ENCODE results near the gene SLC8A3. TPM values are rescaled to one million over a fixed set of nuclear protein-coding genes. Genes with fewer than 3 reads are reported as not detected.

Gene SLC8A3
- total RNA-seq, 1 donor from 2014 or later = 0.08 TPM

GRCh38 chr14:70023871-70024270, 164.9 kb downstream of the SLC8A3 start:
- Histone ChIP-seq H3K27me3 (ENCODE audit: control insufficient read depth, insufficient read depth, low read length) (no peaks in the 10 kb centered on the region), H3K4me3 (ENCODE audit: low read depth, low read length) (no peak overlapping the region), H3K36me3 (ENCODE audit: control insufficient read depth, insufficient read depth, low read length) (no peaks in the 10 kb centered on the region)
- no peak for TF ChIP-seq CTCF (IDR thresholded peaks at IDR 0.05; ENCODE audit: insufficient read depth, low read length, poor library complexity, severe bottlenecking)
- DNase-seq (ENCODE audit: low read depth) = no peak

- no peak for TF ChIP-seq CTCF (IDR thresholded peaks at IDR 0.05; ENCODE audit: insufficient read depth, low read length, poor library complexity, severe bottlenecking)
- no peaks in the 10 kb centered on the region for H3K36me3 ChIP-seq (ENCODE audit: control insufficient read depth, insufficient read depth, low read length)
- H3K4me3 ChIP-seq (ENCODE audit: low read depth, low read length) = no peak overlapping the region
- no peak for DNase-seq (ENCODE audit: low read depth)
- no peaks in the 10 kb centered on the region for H3K27me3 ChIP-seq (ENCODE audit: control insufficient read depth, insufficient read depth, low read length)
Measured at GRCh38 chr14:70022771-70023445, 165.8 kb downstream of the SLC8A3 start.

GRCh38 chr14:70021548-70022220, 167.1 kb downstream of the SLC8A3 start:
- H3K36me3 ChIP-seq (ENCODE audit: control insufficient read depth, insufficient read depth, low read length) = no peaks in the 10 kb centered on the region
- no peak overlapping the region for H3K4me3 ChIP-seq (ENCODE audit: low read depth, low read length)
- H3K27me3 ChIP-seq (ENCODE audit: control insufficient read depth, insufficient read depth, low read length) = no peaks in the 10 kb centered on the region
- TF ChIP-seq CTCF (IDR thresholded peaks at IDR 0.05; ENCODE audit: insufficient read depth, low read length, poor library complexity, severe bottlenecking) = no peak
- DNase-seq (ENCODE audit: low read depth) = no peak

GRCh38 chr14:70020352-70021170, 168.2 kb downstream of the SLC8A3 start:
- H3K4me3 ChIP-seq (ENCODE audit: low read depth, low read length) = no peak overlapping the region
- H3K36me3 ChIP-seq (ENCODE audit: control insufficient read depth, insufficient read depth, low read length) = no peaks in the 10 kb centered on the region
- H3K27me3 ChIP-seq (ENCODE audit: control insufficient read depth, insufficient read depth, low read length) = no peaks in the 10 kb centered on the region
- no peak for TF ChIP-seq CTCF (IDR thresholded peaks at IDR 0.05; ENCODE audit: insufficient read depth, low read length, poor library complexity, severe bottlenecking)
- DNase-seq (ENCODE audit: low read depth) = no peak

- TF ChIP-seq CTCF (IDR thresholded peaks at IDR 0.05; ENCODE audit: insufficient read depth, low read length, poor library complexity, severe bottlenecking) = no peak
- DNase-seq (ENCODE audit: low read depth) = no peak
- no peaks in the 10 kb centered on the region for H3K27me3 ChIP-seq (ENCODE audit: control insufficient read depth, insufficient read depth, low read length)
- H3K4me3 ChIP-seq (ENCODE audit: low read depth, low read length) = no peak overlapping the region
- H3K36me3 ChIP-seq (ENCODE audit: control insufficient read depth, insufficient read depth, low read length) = no peaks in the 10 kb centered on the region
Measured at GRCh38 chr14:70019695-70020094, 169.1 kb downstream of the SLC8A3 start.
